HEK293 (cell line): ENCODE results near the gene ZNF710.

Source experiments
- CTCF ChIA-PET: fragments of 350-600 bp; formaldehyde crosslinking; extraction: SDS; loops from one replicate; lab custom pipeline; 2021; ENCODE audit warnings: antibody characterized with exemption; lab: Yijun Ruan, JAX
- POLR2A ChIA-PET: fragments of 300-600 bp; formaldehyde crosslinking; extraction: SDS; loops from one replicate; lab custom pipeline; 2020; ENCODE audit warnings: antibody characterized with exemption, inconsistent platforms; lab: Yijun Ruan, JAX
- H3K27ac ChIP-seq: fragments of 200-500 bp; sonication (Bioruptor generic); 2 replicates; pipeline ENCODE4 v1.5.1; 2014; ENCODE audit warnings: low read depth, low read length, control low read depth, inconsistent platforms; ENCODE audit errors: extremely low read depth
- H3K36me3 ChIP-seq, 2 experiments: fragments of 200-500 bp in 1 of 2; sonication (Bioruptor generic) in 1 of 2; 1 replicate in 1 of 2; 2 replicates in 1 of 2; pipeline ENCODE4 v1.5.1; 2014 to 2017; ENCODE audit warnings: inconsistent platforms in 2 of 2, low read length in 2 of 2; ENCODE audit not compliant: control insufficient read depth in 2 of 2, insufficient read depth in 1 of 2
- H3K4me1 ChIP-seq: fragments of 200-500 bp; sonication (Bioruptor generic); 2 replicates; pipeline ENCODE4 v1.5.1; 2014; ENCODE audit warnings: mild to moderate bottlenecking, low read length, inconsistent platforms; ENCODE audit not compliant: control insufficient read depth, insufficient read depth
- H3K4me3 ChIP-seq: 2 replicates; pipeline ENCODE4 v1.5.1; 2011; ENCODE audit warnings: low read depth, mild to moderate bottlenecking, control low read depth, low read length, moderate library complexity
- H3K9me3 ChIP-seq: fragments of 200-500 bp; sonication (Bioruptor generic); 2 replicates; pipeline ENCODE4 v1.5.1; 2014; ENCODE audit warnings: low read depth, low read length, inconsistent platforms; ENCODE audit not compliant: control insufficient read depth, insufficient read depth
- CTCF ChIP-seq: fragments of 450-650 bp; formaldehyde crosslinking; IDR thresholded peaks from 2 replicates; pipeline ENCODE4 v1.5.1; 2016; ENCODE audit warnings: missing biosample characterization, missing genetic modification characterization
- KLF9 ChIP-seq: fragments of 450-650 bp; formaldehyde crosslinking; IDR thresholded peaks from 2 replicates; pipeline ENCODE4 v1.5.1; 2016; ENCODE audit warnings: missing biosample characterization, missing genetic modification characterization, low read depth
- MYNN ChIP-seq: fragments of 450-650 bp; formaldehyde crosslinking; IDR thresholded peaks from 2 replicates; pipeline ENCODE4 v1.5.1; 2016; ENCODE audit warnings: missing biosample characterization, missing genetic modification characterization, borderline replicate concordance
- SCRT2 ChIP-seq: fragments of 450-650 bp; formaldehyde crosslinking; IDR thresholded peaks from 2 replicates; pipeline ENCODE4 v1.5.1; 2016; ENCODE audit warnings: missing biosample characterization, missing genetic modification characterization
- SETDB1 ChIP-seq: IDR thresholded peaks from one replicate; pipeline ENCODE4 v1.6.1; 2017; ENCODE audit warnings: mild to moderate bottlenecking, low read length, moderate library complexity, mixed read lengths; ENCODE audit not compliant: insufficient read length
- ZBTB17 ChIP-seq: fragments of 450-650 bp; formaldehyde crosslinking; IDR thresholded peaks from 2 replicates; pipeline ENCODE4 v1.5.1; 2016; ENCODE audit warnings: missing biosample characterization, missing genetic modification characterization
- ZIC2 ChIP-seq: fragments of 450-650 bp; formaldehyde crosslinking; IDR thresholded peaks from 2 replicates; pipeline ENCODE4 v1.5.1; 2016; ENCODE audit warnings: missing biosample characterization, missing genetic modification characterization
- ZNF16 ChIP-seq: fragments of 450-650 bp; formaldehyde crosslinking; IDR thresholded peaks from 2 replicates; pipeline ENCODE4 v1.5.1; 2016; ENCODE audit warnings: low read depth, missing biosample characterization, missing genetic modification characterization
- ZNF184 ChIP-seq: fragments of 450-650 bp; IDR thresholded peaks from 2 replicates; pipeline ENCODE4 v1.5.1; 2018; ENCODE audit warnings: missing biosample characterization, mild to moderate bottlenecking, missing genetic modification characterization
- ZNF239 ChIP-seq: fragments of 450-650 bp; formaldehyde crosslinking; IDR thresholded peaks from 2 replicates; pipeline ENCODE4 v1.5.1; 2016; ENCODE audit warnings: missing biosample characterization, missing genetic modification characterization
- ZNF24 ChIP-seq: fragments of 450-650 bp; formaldehyde crosslinking; IDR thresholded peaks from 2 replicates; pipeline ENCODE4 v1.5.1; 2016; ENCODE audit warnings: missing biosample characterization, missing genetic modification characterization
- ZNF335 ChIP-seq: fragments of 450-650 bp; formaldehyde crosslinking; conservative IDR thresholded peaks from 2 replicates; pipeline ENCODE4 v1.5.1; 2016; ENCODE audit warnings: missing biosample characterization, missing genetic modification characterization
- ZNF362 ChIP-seq: fragments of 450-650 bp; formaldehyde crosslinking; IDR thresholded peaks from 2 replicates; pipeline ENCODE4 v1.5.1; 2016; ENCODE audit warnings: missing biosample characterization, missing genetic modification characterization
- ZNF514 ChIP-seq: fragments of 450-650 bp; formaldehyde crosslinking; IDR thresholded peaks from 2 replicates; pipeline ENCODE4 v1.5.1; 2016; ENCODE audit warnings: missing biosample characterization, missing genetic modification characterization
- ZNF610 ChIP-seq: fragments of 450-650 bp; formaldehyde crosslinking; IDR thresholded peaks from 2 replicates; pipeline ENCODE4 v1.5.1; 2016; ENCODE audit warnings: missing biosample characterization, missing genetic modification characterization, borderline replicate concordance
- ZNF692 ChIP-seq: fragments of 450-650 bp; formaldehyde crosslinking; IDR thresholded peaks from 2 replicates; pipeline ENCODE4 v1.5.1; 2016; ENCODE audit warnings: missing biosample characterization, missing genetic modification characterization
- ZNF701 ChIP-seq: fragments of 450-650 bp; formaldehyde crosslinking; IDR thresholded peaks from 2 replicates; pipeline ENCODE4 v1.5.1; 2016; ENCODE audit warnings: missing biosample characterization, missing genetic modification characterization
- ZNF76 ChIP-seq: fragments of 450-650 bp; formaldehyde crosslinking; IDR thresholded peaks from 2 replicates; pipeline ENCODE4; 2016; ENCODE audit warnings: low read depth, missing biosample characterization, missing genetic modification characterization, borderline replicate concordance
- ZNF791 ChIP-seq: fragments of 450-650 bp; formaldehyde crosslinking; IDR thresholded peaks from 2 replicates; pipeline ENCODE4 v1.5.1; 2016; ENCODE audit warnings: missing biosample characterization, missing genetic modification characterization
- ZXDB ChIP-seq: fragments of 450-650 bp; formaldehyde crosslinking; IDR thresholded peaks from 2 replicates; pipeline ENCODE4 v1.5.1; 2016; ENCODE audit warnings: missing biosample characterization, missing genetic modification characterization

The ZNF710 gene

GRCh38 chr15:89971592-89971997 is 29.5 kb upstream of the ZNF710 start (continued):
- TF ChIP-seq ZBTB17 (tag by site-specific recombination) (peak; percentile 43; the same call in 1 of the 2 replicates), ZNF239 (tag by site-specific recombination) (no peak), ZNF514 (no peak), ZXDB (tag by site-specific recombination) (peak; percentile 30; the same call in 1 of the 2 replicates), ZNF16 (tag by site-specific recombination) (no peak), CTCF (tag by site-specific recombination) (peak; percentile 87), ZNF692 (tag by site-specific recombination) (peak; percentile 29; the same call in 1 of the 2 replicates), ZNF335 (tag by site-specific recombination) (peak; percentile 69), ZNF24 (no peak), SETDB1 (no peak), ZNF610 (tag by site-specific recombination) (no peak), ZIC2 (tag by site-specific recombination) (peak; percentile 18; the same call in 1 of the 2 replicates), ZNF184 (tag by site-specific recombination) (0 out of 2 replicates have a peak, but pooled peaks have one; percentile 9), ZNF76 (no peak), ZNF701 (tag by site-specific recombination) (no peak)

GRCh38 chr15:89972085-89972484 is 29.0 kb upstream of the ZNF710 start:
- H3K27ac ChIP-seq: no peak overlapping the region

More at GRCh38 chr15:89972085-89972484, 29.0 kb upstream of the ZNF710 start:
- Histone ChIP-seq H3K9me3 (no peaks in the 10 kb centered on the region), H3K4me1 (no peaks in the 10 kb centered on the region)
- POLR2A ChIA-PET: interaction anchor here (0.6 to 1.0 kb wide), 3 partner anchors 59 to 453 kb away, joined by 3 to 4 read pairs (median 4); partner anchors contain the start of gene ARPIN
- TF ChIP-seq MYNN (tag by site-specific recombination) (no peak), KLF9 (no peak), ZNF362 (tag by site-specific recombination) (no peak), SCRT2 (tag by site-specific recombination) (no peak), ZNF791 (no peak), ZNF335 (tag by site-specific recombination) (0 out of 2 replicates have a peak, but pooled peaks have one; percentile 17)
- TF ChIP-seq, all 188 proteins: peak for 1
- H3K4me3 ChIP-seq: no peak overlapping the region
- CTCF ChIA-PET: interaction anchor here (0.6 to 1.9 kb wide), 37 partner anchors 8 to 1954 kb away, joined by 3 to 28 read pairs (median 4); partner anchors contain the start of genes ARPIN and IDH2
- no peaks in the 10 kb centered on the region for H3K36me3 ChIP-seq
